Mucosa of descending colon (tissue), 3 donors: ENCODE data around the gene PPP1R3G. TPM values are rescaled to one million over a fixed set of nuclear protein-coding genes. Genes with fewer than 3 reads are reported as not detected.
A peak's percentile ranks its signal among the peaks of the same experiment; 100 is the strongest.

Source experiments
- ATAC-seq: fragments of 200-7000 bp; cut with Tn5 transposase; one replicate; pipeline ENCODE4 v1.9.1; 2020; ENCODE audit warnings: mild to moderate bottlenecking, moderate library complexity
- DNase-seq, 3 donors: peaks; one replicate each; pipeline ENCODE4 v3.0.0-alpha.2; 2020
- H3K36me3 ChIP-seq: fragments of 200-600 bp; one replicate; pipeline ENCODE4 v1.8.0; 2021; ENCODE audit warnings: low read depth, mild to moderate bottlenecking
- H3K4me1 ChIP-seq: fragments of 200-600 bp; one replicate; pipeline ENCODE4 v1.8.0; 2021; ENCODE audit warnings: low read depth, mild to moderate bottlenecking
- H3K4me3 ChIP-seq: fragments of 200-600 bp; one replicate; pipeline ENCODE4 v1.8.0; 2021; ENCODE audit warnings: mild to moderate bottlenecking
- H3K9me3 ChIP-seq: fragments of 200-600 bp; one replicate; pipeline ENCODE4 v1.8.0; 2021; ENCODE audit warnings: mild to moderate bottlenecking
- intact Hi-C, 2 donors: fragments of 100-400 bp; cut with DNase I in 1 of 2; cut with micrococcal nuclease in 1 of 2; formaldehyde crosslinking; loops; one replicate each; pipeline versions ENCODE4 v1.11.0 to v1.11.1; 2022; cut with DNase I, micrococcal nuclease
- total RNA-seq, 3 donors: library from RNA; stranded (reverse); fragmentation: NEBNext Ultra II Directional in 2 of 3; extraction: Animal tissue kit (Norgen Biotek cat#: 25700) in 2 of 3; gene quantifications; one replicate each; pipeline versions ENCODE4 v1.2.1 to v1.2.4, GENCODE V29; 2021 to 2023
- TF ChIP-seq, protein P1 (sequence below): fragments of 200-600 bp; IDR thresholded peaks from one replicate; pipeline ENCODE4 v1.8.0; 2022; ENCODE audit warnings: antibody characterized with exemption, mild to moderate bottlenecking
- donor health status: DM: no; HTN: no; CAD: no; lungs with moderate emphysema.
- donor health status: DM: no; HTN: no; CAD: no.
- donor health status: DM: no; HTN: yes; CAD: no.

The PPP1R3G gene
- total RNA-seq, 3 donors from 2014 or later, result 0.46 to 2.8 (median 0.55) TPM

DNA sequence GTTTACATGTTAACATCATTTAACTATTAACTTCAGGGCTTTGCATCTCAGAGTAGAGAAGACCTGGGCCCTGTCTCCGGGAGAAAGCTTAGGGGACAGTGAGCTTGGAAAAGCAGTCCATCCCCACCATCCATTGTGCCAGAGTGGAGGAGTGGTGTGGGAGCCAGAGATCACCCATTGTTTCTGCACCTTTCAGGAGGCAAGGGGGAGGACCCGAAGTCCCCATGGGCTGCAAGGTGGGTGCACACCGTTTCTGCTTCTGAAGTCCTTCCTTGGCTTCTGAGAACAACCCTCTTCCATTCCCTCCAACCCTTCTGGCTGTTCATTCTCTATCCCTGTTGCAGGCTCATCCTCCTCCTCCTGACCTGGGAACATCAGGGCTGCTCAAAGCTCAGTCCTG lies 4.0 kb upstream of the PPP1R3G start:
- TF ChIP-seq, protein P1, sequence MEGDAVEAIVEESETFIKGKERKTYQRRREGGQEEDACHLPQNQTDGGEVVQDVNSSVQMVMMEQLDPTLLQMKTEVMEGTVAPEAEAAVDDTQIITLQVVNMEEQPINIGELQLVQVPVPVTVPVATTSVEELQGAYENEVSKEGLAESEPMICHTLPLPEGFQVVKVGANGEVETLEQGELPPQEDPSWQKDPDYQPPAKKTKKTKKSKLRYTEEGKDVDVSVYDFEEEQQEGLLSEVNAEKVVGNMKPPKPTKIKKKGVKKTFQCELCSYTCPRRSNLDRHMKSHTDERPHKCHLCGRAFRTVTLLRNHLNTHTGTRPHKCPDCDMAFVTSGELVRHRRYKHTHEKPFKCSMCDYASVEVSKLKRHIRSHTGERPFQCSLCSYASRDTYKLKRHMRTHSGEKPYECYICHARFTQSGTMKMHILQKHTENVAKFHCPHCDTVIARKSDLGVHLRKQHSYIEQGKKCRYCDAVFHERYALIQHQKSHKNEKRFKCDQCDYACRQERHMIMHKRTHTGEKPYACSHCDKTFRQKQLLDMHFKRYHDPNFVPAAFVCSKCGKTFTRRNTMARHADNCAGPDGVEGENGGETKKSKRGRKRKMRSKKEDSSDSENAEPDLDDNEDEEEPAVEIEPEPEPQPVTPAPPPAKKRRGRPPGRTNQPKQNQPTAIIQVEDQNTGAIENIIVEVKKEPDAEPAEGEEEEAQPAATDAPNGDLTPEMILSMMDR, result no peak
- DNase-seq, result no peak
- H3K4me1 ChIP-seq, result peaks cover 4% of the 10 kb centered on the region
- intact Hi-C loops, result no loop called here
- H3K9me3 ChIP-seq, result no peaks in the 10 kb centered on the region
- no peak for ATAC-seq
- H3K4me3 ChIP-seq, result no peak overlapping the region
- H3K36me3 ChIP-seq, result no peaks in the 10 kb centered on the region

- no peak overlapping the region for H3K4me3 ChIP-seq
- TF ChIP-seq, protein P1, result no peak
- H3K9me3 ChIP-seq, result no peaks in the 10 kb centered on the region
- H3K36me3 ChIP-seq, result no peaks in the 10 kb centered on the region
- peaks cover 8% of the 10 kb centered on the region for H3K4me1 ChIP-seq
- DNase-seq (no peak), ATAC-seq (no peak)
- intact Hi-C loops, result no loop called here
Observed at GRCh38 chr6:5081955-5082354, 3.2 kb upstream of the PPP1R3G start.

DNA sequence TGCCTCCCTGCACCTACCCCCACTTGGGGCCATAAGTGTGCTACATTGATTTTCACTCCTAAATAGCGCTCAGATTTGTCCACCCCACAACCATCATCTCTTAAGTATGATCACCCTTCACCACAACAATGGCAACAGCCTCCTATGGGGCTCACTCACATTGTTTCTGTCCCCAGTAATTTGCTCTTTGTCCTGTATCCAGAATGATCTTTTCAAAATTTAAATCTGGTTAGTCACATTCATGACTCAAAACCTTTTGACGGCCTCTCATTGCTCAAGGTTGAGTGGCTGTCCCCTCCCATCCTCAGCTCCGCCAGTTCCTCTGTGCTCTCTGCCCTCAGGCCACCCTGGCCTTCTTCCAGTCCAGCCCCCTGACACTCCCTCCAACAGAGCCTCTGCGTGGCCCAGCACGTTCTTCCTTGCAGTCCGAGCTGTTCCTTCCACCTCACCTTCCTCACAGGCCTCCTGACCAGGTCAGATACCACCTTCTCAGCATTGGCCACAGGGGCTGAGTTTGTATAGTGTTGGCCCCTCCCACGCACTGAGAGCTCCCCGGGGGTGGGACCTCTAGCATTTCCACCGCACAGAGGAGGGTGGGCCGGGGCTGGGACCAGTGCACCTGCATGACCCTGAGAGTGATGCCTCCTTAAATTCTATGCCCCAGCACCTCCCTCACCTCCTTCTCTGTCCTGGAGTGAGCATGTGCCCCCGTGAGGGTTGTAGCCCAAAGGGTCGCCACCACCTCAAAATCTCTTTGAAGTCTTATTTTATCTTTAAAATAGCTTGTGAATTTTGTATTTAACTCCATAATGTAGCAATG lies 2.4 kb upstream of the PPP1R3G start:
- intact Hi-C loops, result no loop called here
- peak; percentile 15 for ATAC-seq

DNA sequence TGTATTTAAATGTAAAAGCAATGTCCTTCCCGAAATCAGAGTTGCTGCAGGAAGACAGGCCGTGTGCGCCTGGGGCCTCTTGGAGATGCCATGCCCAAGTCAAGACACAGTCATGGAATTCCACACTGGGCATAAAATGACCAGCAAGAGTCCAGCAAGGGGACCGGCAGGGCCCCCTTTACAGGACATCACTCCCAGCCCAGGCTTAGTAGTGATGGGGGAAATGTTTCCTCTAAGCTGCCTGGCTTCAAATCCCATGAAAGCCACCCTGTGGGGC lies 1.9 kb upstream of the PPP1R3G start:
- TF ChIP-seq, protein P1, result no peak
- Histone ChIP-seq H3K36me3 (no peaks in the 10 kb centered on the region), H3K4me1 (peaks cover 8% of the 10 kb centered on the region), H3K4me3 (no peak overlapping the region), H3K9me3 (no peaks in the 10 kb centered on the region)
- ATAC-seq, result no peak
- no peak for DNase-seq
- intact Hi-C loops, result no loop called here

More for the DNA sequence above, 2.4 kb upstream of the PPP1R3G start:
- no peak for DNase-seq
- no peaks in the 10 kb centered on the region for H3K36me3 ChIP-seq
- H3K9me3 ChIP-seq, result no peaks in the 10 kb centered on the region
- H3K4me1 ChIP-seq, result peaks cover 8% of the 10 kb centered on the region
- TF ChIP-seq, protein P1, result no peak
- H3K4me3 ChIP-seq, result no peak overlapping the region

DNA sequence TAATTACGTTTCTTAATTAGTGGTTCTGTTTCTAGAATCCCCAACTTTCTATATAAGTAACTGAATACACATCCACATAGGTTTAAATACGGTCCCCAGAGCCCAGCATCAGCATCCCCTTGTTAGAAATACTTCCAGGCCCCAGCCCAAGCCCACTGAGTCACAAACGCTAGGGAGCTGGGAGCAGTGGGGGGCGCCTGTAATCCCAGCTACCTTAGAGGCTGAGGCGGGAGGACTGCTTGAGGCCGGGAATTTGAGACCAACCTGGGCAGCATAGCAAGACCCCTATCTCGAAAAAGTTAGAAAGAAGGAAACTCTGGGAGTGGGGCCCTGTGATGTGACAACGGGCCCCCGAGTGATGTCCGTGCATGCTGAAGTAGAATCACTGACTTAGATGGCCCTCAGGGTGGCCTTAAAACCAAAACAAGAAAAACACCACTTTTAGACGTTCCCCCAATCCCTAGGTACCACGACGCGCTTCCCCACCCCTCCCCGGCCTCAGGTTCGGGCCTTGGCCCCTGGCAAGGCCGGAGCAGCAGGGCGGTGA lies 1.3 kb upstream of the PPP1R3G start:
- ATAC-seq (no peak), DNase-seq (no peak)
- intact Hi-C loops, result no loop called here
- Histone ChIP-seq H3K9me3 (no peaks in the 10 kb centered on the region), H3K4me1 (peaks cover 8% of the 10 kb centered on the region), H3K36me3 (no peaks in the 10 kb centered on the region), H3K4me3 (peak overlapping the region; percentile 17)
- TF ChIP-seq, protein P1, result no peak
